Activated T-cell treated with anti-CD3 and anti-CD28 coated beads, Interleukin-2, amount 50 U/mL, for 72 hours (primary cell): ENCODE measurements around the gene REM2. TPM values are rescaled to one million over a fixed set of nuclear protein-coding genes. Genes with fewer than 3 reads are reported as not detected.

Source experiments
- ATAC-seq, 2 donors: fragments of 150-1000 bp; cut with Tn5 transposase; replicated peaks in 1 of 2; 2 replicates each; pipeline ENCODE4 v1.10.0; 2021; ENCODE audit warnings: moderate library complexity in 2 of 2, mild to moderate bottlenecking in 1 of 2
- DNase-seq, 2 donors: peaks; one replicate each; pipeline ENCODE4 v3.0.0; 2021 to 2022; ENCODE audit warnings: mixed read lengths in 1 of 2
- H3K27ac Mint-ChIP-seq: one replicate; pipeline ENCODE4 v1.8.0; 2022; ENCODE audit warnings: mild to moderate bottlenecking, moderate library complexity, mixed read lengths
- H3K27me3 Mint-ChIP-seq: one replicate; pipeline ENCODE4 v1.8.0; 2022; ENCODE audit warnings: low read depth, mixed read lengths
- H3K36me3 Mint-ChIP-seq, 2 donors: one replicate each; pipeline ENCODE4 v1.8.0; 2022; ENCODE audit warnings: mixed read lengths in 2 of 2, mild to moderate bottlenecking in 1 of 2; ENCODE audit not compliant: insufficient read depth in 2 of 2
- H3K4me1 Mint-ChIP-seq: one replicate; pipeline ENCODE4 v1.8.0; 2022; ENCODE audit warnings: low read depth, mixed read lengths
- H3K4me3 Mint-ChIP-seq, 2 donors: one replicate each; pipeline ENCODE4 v1.8.0; 2022; ENCODE audit warnings: mild to moderate bottlenecking in 2 of 2, mixed read lengths in 2 of 2, moderate library complexity in 2 of 2
- H3K9me3 Mint-ChIP-seq, 2 donors: one replicate each; pipeline ENCODE4 v1.8.0; 2022; ENCODE audit warnings: mixed read lengths in 2 of 2
- total RNA-seq, 2 donors: library from RNA; stranded (reverse); gene quantifications; one replicate each; pipeline ENCODE4 v1.2.3, GENCODE V29; 2022

REM2 gene, protein sequence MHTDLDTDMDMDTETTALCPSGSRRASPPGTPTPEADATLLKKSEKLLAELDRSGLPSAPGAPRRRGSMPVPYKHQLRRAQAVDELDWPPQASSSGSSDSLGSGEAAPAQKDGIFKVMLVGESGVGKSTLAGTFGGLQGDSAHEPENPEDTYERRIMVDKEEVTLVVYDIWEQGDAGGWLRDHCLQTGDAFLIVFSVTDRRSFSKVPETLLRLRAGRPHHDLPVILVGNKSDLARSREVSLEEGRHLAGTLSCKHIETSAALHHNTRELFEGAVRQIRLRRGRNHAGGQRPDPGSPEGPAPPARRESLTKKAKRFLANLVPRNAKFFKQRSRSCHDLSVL
- total RNA-seq, result 1 to 10 TPM; 4.6 to 4.7 TPM

DNA sequence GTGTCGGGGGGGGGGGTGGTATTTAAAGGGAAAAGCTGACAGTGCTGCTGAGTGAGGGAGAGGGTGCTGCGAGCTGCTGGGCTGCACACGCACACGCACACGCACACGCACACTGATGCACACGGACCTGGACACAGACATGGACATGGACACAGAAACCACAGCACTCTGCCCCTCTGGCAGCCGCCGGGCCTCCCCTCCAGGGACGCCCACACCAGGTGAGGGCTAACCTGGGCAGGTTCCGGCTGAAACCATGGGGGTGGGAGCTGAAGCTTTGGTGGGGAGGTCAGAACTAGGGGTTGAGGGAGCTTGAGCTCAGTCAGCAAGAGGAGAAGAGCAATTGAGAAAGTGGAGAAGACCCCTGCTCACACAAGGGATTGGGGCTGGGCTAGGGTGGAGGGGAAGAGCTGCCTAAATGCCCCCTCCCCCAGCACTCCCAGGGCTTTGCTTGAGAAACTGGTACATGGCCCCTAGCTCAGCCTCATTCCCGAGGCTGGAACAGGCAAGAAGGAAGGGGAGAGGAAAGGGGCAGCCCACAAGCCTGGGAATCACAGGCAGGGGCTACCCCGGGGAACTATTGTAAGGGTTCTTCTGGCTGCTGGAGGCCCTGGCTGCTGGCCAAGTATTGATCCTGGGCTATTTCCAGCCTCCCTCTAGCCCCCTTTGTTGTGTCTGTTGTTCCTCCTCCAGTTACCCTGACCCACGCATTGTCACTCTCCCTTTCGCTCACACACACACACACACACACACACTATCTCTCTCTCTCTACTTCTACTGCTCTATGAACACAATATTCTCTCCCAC, at the start of gene REM2:
REM2 (plus strand) TSS at position 50 of the 804 bp plus-strand sequence; CDS start at position 116, 66 bp downstream.
- H3K27ac Mint-ChIP-seq, result no peak within 1 kb of the TSS
- no peak within 1 kb of the TSS for H3K4me3 Mint-ChIP-seq
- H3K27me3 Mint-ChIP-seq, result no peaks in the 10 kb centered on the region
- peaks cover 29% of the 10 kb centered on the region for H3K4me1 Mint-ChIP-seq
- no peaks in the 10 kb centered on the region for H3K9me3 Mint-ChIP-seq
- H3K36me3 Mint-ChIP-seq, result no peaks in the 10 kb centered on the region
- DNase-seq (no peak), ATAC-seq (no peak)

GRCh38 chr14:22835505-22835904, 47.5 kb upstream of the REM2 start:
- peaks cover 1 to 8% of the 10 kb centered on the region in 2 donors for H3K36me3 Mint-ChIP-seq
- DNase-seq, result no peak
- peaks cover 38% of the 10 kb centered on the region for H3K4me1 Mint-ChIP-seq
- peaks cover 19% of the 10 kb centered on the region for H3K27me3 Mint-ChIP-seq
- ATAC-seq, result no peak
- H3K4me3 Mint-ChIP-seq, result no peak overlapping the region
- no peak overlapping the region for H3K27ac Mint-ChIP-seq
- no peaks in the 10 kb centered on the region for H3K9me3 Mint-ChIP-seq

- Mint-ChIP-seq H3K27ac (no peak within 1 kb of the TSS), H3K27me3 (peaks cover 19% of the 10 kb centered on the region), H3K4me3 (peak within 1 kb of the TSS; percentile 77 to 85), H3K4me1 (peaks cover 28% of the 10 kb centered on the region), H3K36me3 (peaks cover 1 to 5% of the 10 kb centered on the region in 2 donors), H3K9me3 (no peaks in the 10 kb centered on the region)
- ATAC-seq (no peak), DNase-seq (no peak)
Observed at GRCh38 chr14:22836301-22837113, 46.5 kb upstream of the REM2 start, which contains the start of gene MMP14. MMP14 (plus strand) TSS chr14:22836585; CDS start chr14:22836818, 233 bp downstream.

DNA sequence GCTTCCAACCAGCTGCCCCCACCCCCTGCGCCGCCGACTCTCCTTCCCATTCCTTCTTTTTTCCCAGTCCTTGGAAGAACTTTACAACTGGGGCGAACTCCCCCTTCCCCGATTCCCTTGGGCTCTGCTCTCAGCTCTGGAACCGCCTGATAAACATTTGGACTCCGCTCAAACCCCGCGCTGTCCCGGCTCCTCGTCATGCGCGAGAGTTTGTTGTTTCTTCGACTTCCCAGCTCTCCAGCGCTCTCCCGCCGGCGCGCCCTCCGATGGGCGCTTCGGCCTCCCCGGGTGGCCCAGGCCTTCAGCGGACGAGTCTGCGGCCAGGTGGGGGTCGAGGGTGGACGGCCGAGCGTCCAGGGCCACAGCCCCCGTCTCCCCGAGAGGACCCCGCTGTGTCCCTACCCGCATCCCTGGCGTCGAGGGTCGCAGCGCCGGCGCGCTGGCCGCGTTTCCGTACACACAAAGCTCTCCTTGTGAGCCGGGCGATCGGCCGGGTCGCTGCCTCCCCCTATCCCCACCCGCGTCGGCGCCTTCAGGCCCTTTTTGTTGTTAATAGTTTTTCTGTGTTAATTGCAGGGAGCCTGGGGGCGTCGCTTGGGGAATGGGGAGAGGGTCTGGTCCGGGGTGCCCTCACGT, 45.8 kb upstream of the REM2 start:
- H3K27me3 Mint-ChIP-seq, result peaks cover 19% of the 10 kb centered on the region
- peak in 1 of 2 donors; percentile 33 for DNase-seq
- peak; percentile 34 to 37 for ATAC-seq
- H3K4me3 Mint-ChIP-seq, result peak overlapping the region; percentile 77 to 85
- H3K9me3 Mint-ChIP-seq, result no peaks in the 10 kb centered on the region
- peaks cover 24% of the 10 kb centered on the region for H3K4me1 Mint-ChIP-seq
- H3K36me3 Mint-ChIP-seq, result peaks cover 1 to 3% of the 10 kb centered on the region in 2 donors
- H3K27ac Mint-ChIP-seq, result no peak overlapping the region

- H3K4me3 Mint-ChIP-seq, result peak overlapping the region; percentile 48 to 59
- H3K4me1 Mint-ChIP-seq, result peaks cover 24% of the 10 kb centered on the region
- H3K27me3 Mint-ChIP-seq, result peaks cover 19% of the 10 kb centered on the region
- peak in 1 of 2 donors; percentile 12 for ATAC-seq
- no peak for DNase-seq
- no peak overlapping the region for H3K27ac Mint-ChIP-seq
- H3K36me3 Mint-ChIP-seq, result peaks cover 1 to 3% of the 10 kb centered on the region in 2 donors
- no peaks in the 10 kb centered on the region for H3K9me3 Mint-ChIP-seq
Observed at GRCh38 chr14:22837750-22838538, 45.1 kb upstream of the REM2 start.

DNA sequence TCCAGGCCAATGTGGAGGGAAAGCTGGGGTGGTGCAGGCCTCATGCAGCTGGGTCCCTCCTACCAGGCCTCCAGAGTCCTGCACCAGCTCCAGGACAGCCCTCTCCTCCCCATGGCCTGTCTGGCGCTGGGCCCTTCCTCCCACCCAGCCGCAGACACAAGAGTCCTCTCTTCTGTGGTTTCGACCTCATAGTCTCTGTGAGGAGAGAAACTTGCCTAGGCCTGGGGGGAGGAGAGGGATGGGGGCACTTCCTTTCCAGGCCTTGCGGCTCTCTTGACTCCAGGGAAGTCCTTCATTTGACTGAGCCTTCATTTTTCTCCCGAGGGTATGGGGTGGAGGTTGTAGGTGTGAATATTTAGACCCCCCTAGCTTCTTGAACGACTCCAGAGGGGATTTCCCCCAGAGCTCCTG, 44.4 kb upstream of the REM2 start:
- Mint-ChIP-seq H3K36me3 (peaks cover 0 to 2% of the 10 kb centered on the region in 2 donors), H3K27ac (no peak overlapping the region), H3K27me3 (peaks cover 19% of the 10 kb centered on the region), H3K9me3 (no peaks in the 10 kb centered on the region), H3K4me3 (no peak overlapping the region), H3K4me1 (peaks cover 24% of the 10 kb centered on the region)
- no peak for DNase-seq
- no peak for ATAC-seq

DNA sequence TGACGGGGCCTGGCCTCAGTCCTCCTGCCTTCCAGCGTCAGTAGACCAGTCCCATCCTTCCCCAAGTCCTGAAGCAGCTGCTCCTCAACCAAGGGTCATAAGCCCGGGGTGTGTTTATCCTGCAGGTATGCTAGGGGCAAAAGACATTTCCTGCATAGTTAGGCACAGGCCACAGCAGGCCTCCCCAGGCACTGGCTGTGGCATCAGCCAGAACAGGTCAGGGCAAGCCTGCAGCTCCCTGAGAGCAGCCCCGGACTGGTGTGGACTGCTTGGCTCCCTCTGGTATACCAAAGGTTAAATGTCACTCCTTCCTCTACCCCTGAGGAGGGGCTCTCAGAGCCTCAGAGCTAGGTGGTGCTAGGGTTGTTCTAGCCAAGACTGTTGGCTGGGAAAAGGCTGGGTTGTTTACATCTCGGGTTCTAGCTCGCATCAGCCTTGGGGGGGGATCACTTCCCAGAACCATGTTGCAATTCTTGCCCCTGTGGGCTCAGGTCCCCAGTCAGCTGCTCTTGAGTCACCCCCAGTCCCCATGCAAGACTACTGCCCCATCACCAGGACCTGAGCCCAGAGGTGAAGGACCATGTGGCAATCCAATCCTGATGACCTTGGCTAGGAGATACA, 43.8 kb upstream of the REM2 start:
- Mint-ChIP-seq H3K27me3 (peaks cover 19% of the 10 kb centered on the region), H3K27ac (no peak overlapping the region), H3K9me3 (no peaks in the 10 kb centered on the region), H3K4me1 (peaks cover 24% of the 10 kb centered on the region), H3K36me3 (peaks cover 0 to 2% of the 10 kb centered on the region in 2 donors), H3K4me3 (peak overlapping the region in 1 of 2 donors; percentile 24)
- no peak for DNase-seq
- ATAC-seq, result peak in 1 of 2 donors; percentile 25

- H3K27me3 Mint-ChIP-seq, result peaks cover 19% of the 10 kb centered on the region
- peaks cover 0 to 2% of the 10 kb centered on the region in 2 donors for H3K36me3 Mint-ChIP-seq
- no peak for DNase-seq
- peaks cover 19% of the 10 kb centered on the region for H3K4me1 Mint-ChIP-seq
- no peak overlapping the region for H3K27ac Mint-ChIP-seq
- no peak for ATAC-seq
- H3K9me3 Mint-ChIP-seq, result no peaks in the 10 kb centered on the region
- no peak overlapping the region for H3K4me3 Mint-ChIP-seq
Observed at GRCh38 chr14:22841311-22841710, 41.7 kb upstream of the REM2 start.

- DNase-seq (no peak), ATAC-seq (no peak)
- Mint-ChIP-seq H3K4me3 (no peak overlapping the region), H3K27me3 (peaks cover 19% of the 10 kb centered on the region), H3K4me1 (peaks cover 17% of the 10 kb centered on the region), H3K9me3 (no peaks in the 10 kb centered on the region), H3K36me3 (peaks cover 0 to 2% of the 10 kb centered on the region in 2 donors), H3K27ac (no peak overlapping the region)
Observed at GRCh38 chr14:22841769-22842168, 41.3 kb upstream of the REM2 start.

DNA sequence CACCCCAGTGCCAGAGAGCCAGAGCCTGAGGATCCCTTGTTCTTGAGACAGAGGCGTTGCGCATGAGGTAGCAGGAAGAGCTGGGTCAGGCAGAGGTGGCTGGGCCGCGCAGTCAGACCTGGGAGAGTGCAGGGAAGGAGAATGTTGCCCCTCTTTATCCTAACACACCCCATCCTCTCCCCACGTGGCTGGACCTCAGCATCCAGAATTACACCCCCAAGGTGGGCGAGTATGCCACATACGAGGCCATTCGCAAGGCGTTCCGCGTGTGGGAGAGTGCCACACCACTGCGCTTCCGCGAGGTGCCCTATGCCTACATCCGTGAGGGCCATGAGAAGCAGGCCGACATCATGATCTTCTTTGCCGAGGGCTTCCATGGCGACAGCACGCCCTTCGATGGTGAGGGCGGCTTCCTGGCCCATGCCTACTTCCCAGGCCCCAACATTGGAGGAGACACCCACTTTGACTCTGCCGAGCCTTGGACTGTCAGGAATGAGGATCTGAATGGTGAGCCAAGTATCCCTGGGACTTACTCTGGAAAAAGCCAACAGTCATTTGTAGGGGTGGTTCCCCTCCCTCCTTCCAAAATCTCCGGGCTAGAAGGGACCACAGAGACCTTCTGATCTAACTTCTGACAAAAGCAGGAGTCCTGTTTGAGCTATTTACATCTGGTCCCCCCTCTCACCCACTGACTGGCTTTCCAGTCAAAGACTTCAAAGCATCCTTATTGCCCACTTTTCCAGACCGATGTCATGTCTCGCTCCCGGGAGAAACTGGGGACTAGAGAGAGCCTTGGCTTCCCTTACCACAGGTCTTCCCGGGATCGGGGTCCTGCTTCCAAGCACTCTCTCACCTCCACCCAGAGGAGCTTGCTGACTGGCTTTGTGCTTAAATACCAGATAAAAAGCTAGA, 40.6 kb upstream of the REM2 start:
- H3K4me3 Mint-ChIP-seq, result no peak overlapping the region
- DNase-seq, result no peak
- no peaks in the 10 kb centered on the region for H3K9me3 Mint-ChIP-seq
- peaks cover 12% of the 10 kb centered on the region for H3K27me3 Mint-ChIP-seq
- H3K36me3 Mint-ChIP-seq, result no peaks in the 10 kb centered on the region
- no peak overlapping the region for H3K27ac Mint-ChIP-seq
- peaks cover 10% of the 10 kb centered on the region for H3K4me1 Mint-ChIP-seq
- ATAC-seq, result no peak
